Measurements from ENCODE around the gene NTRK2.
A peak's percentile ranks its signal among the peaks of the same experiment; 100 is the strongest.

Gene NTRK2

DNA sequence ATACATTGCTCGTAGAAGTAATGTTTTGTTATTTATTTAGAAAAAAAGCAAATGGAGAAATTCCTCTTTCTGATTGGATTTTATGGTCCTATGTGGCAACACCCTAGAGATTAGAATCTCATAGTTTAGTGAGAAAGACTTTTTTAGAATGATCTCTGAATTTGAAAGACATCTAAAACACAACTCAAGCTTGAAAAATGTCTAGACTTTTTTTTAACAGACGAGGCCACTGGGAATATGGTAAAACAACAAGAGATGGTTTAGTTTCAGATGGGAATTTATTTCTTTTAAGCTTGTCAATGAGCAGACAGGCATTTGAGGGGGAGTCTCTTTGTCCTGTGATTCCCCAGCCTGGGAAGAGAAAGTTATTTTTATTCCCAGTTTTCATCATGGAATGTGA is 122.1 kb downstream of the NTRK2 start:
- no peak for TF ChIP-seq ZFP30 (CRISPR knock-in tag; IDR thresholded peaks at IDR 0.05)
- TF ChIP-seq, protein P1, sequence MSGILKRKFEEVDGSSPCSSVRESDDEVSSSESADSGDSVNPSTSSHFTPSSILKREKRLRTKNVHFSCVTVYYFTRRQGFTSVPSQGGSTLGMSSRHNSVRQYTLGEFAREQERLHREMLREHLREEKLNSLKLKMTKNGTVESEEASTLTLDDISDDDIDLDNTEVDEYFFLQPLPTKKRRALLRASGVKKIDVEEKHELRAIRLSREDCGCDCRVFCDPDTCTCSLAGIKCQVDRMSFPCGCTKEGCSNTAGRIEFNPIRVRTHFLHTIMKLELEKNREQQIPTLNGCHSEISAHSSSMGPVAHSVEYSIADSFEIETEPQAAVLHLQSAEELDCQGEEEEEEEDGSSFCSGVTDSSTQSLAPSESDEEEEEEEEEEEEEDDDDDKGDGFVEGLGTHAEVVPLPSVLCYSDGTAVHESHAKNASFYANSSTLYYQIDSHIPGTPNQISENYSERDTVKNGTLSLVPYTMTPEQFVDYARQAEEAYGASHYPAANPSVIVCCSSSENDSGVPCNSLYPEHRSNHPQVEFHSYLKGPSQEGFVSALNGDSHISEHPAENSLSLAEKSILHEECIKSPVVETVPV (CRISPR knock-in tag; IDR thresholded peaks at IDR 0.05), result no peak
- no peak for TF ChIP-seq TCF4 (CRISPR knock-in tag; IDR thresholded peaks at IDR 0.05; ENCODE audit: borderline replicate concordance)
- no peak for ATAC-seq

DNA sequence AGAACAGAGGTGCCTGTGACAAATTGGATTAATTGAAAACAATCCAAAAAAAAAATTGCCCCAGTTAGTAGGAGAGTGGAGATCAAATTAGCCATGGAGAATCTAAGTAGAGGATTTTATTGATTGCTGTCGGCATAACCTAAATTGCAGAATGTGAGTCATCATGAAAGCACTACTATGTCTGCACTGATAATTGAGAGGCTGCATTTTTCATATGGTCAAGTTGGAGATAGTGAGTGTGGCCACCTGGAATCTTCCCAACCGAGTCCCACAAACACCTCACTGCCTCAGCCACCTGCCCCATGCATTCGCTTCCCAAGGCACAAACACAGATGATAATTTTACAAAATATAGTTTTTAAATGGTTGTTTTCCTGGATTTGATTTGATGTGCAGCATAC is 123.7 kb downstream of the NTRK2 start:
- TF ChIP-seq ISL1 (CRISPR knock-in tag; IDR thresholded peaks at IDR 0.05), result peak; percentile 52
- TF ChIP-seq, protein P1 (CRISPR knock-in tag; IDR thresholded peaks at IDR 0.05), result no peak
- no peak for ATAC-seq

DNA sequence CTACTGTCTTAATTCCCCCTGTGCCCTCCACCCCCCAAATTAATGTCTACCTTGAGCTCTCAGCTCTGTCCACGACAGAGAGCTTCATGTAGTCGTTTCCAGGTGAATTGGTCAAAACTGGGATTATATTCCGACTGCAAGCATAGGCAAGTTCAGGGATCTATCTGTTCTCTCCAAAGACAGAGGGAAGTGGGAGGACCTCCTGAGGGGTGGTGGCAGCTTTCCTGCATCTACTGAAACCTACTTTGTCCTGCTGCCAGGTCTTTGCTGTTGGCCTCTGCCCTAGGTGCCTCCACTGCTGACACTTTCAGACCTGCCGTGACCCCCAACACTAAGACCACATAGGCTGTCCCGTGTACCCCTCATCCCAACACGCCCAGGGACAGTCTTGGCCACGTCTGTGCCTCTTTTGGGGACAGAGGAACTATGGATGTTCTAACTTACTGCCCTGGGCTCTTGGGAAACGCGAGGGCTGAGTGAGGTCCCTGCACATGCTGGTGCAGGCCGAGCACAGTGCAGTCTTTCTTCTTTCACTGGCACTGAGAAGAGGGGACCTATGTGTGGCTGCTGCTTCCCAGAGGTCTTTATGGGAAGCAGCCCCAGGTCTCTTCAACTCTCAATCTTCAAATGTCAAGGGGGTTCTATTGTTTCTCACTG is 125.6 kb downstream of the NTRK2 start:
- no peak for ATAC-seq
- no peak for TF ChIP-seq ZNF565 (CRISPR knock-in tag; conservative IDR thresholded peaks at IDR 0.05; ENCODE audit: low read depth)

DNA sequence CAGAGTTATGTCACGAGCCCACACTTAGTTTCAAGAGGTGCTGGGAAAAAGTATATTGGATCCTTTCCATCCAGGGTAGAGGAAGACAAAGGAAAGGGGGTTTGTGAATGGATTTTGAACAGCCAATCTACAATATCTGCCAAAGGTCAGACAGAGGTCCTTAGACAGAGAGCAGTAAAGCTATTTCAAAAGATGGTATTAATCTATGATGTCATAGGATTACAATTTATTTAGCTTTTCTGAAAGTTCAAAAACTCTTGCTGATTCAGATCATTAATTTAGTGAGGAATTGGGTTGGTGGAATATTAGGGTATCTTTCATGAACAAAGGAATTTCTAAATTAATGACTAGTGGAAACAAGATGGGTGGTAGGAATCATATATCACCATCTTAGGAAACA is 126.9 kb downstream of the NTRK2 start:
- TF ChIP-seq ZFP30 (CRISPR knock-in tag; IDR thresholded peaks at IDR 0.05), result no peak
- TF ChIP-seq ZNF8 (CRISPR knock-in tag; IDR thresholded peaks at IDR 0.05), result no peak
- TF ChIP-seq, protein P2, sequence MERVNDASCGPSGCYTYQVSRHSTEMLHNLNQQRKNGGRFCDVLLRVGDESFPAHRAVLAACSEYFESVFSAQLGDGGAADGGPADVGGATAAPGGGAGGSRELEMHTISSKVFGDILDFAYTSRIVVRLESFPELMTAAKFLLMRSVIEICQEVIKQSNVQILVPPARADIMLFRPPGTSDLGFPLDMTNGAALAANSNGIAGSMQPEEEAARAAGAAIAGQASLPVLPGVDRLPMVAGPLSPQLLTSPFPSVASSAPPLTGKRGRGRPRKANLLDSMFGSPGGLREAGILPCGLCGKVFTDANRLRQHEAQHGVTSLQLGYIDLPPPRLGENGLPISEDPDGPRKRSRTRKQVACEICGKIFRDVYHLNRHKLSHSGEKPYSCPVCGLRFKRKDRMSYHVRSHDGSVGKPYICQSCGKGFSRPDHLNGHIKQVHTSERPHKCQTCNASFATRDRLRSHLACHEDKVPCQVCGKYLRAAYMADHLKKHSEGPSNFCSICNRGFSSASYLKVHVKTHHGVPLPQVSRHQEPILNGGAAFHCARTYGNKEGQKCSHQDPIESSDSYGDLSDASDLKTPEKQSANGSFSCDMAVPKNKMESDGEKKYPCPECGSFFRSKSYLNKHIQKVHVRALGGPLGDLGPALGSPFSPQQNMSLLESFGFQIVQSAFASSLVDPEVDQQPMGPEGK (CRISPR knock-in tag; IDR thresholded peaks at IDR 0.05; ENCODE audit: borderline replicate concordance), result no peak
- TF ChIP-seq TCF4 (CRISPR knock-in tag; IDR thresholded peaks at IDR 0.05; ENCODE audit: borderline replicate concordance), result no peak
- TF ChIP-seq TOX (CRISPR knock-in tag; IDR thresholded peaks at IDR 0.05; ENCODE audit: borderline replicate concordance), result no peak
- TF ChIP-seq, protein P3, sequence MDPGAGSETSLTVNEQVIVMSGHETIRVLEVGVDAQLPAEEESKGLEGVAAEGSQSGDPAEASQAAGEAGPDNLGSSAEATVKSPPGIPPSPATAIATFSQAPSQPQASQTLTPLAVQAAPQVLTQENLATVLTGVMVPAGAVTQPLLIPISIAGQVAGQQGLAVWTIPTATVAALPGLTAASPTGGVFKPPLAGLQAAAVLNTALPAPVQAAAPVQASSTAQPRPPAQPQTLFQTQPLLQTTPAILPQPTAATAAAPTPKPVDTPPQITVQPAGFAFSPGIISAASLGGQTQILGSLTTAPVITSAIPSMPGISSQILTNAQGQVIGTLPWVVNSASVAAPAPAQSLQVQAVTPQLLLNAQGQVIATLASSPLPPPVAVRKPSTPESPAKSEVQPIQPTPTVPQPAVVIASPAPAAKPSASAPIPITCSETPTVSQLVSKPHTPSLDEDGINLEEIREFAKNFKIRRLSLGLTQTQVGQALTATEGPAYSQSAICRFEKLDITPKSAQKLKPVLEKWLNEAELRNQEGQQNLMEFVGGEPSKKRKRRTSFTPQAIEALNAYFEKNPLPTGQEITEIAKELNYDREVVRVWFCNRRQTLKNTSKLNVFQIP (CRISPR knock-in tag; IDR thresholded peaks at IDR 0.05; ENCODE audit: borderline replicate concordance, low read depth), result no peak
- TF ChIP-seq ZNF70 (CRISPR knock-in tag; IDR thresholded peaks at IDR 0.05), result no peak
- no peak for TF ChIP-seq ARNTL (CRISPR knock-in tag; IDR thresholded peaks at IDR 0.05; ENCODE audit: borderline replicate concordance, low read depth)
- no peak for TF ChIP-seq ESRRG (CRISPR knock-in tag; IDR thresholded peaks at IDR 0.05)
- no peak for TF ChIP-seq ISL1 (CRISPR knock-in tag; IDR thresholded peaks at IDR 0.05)
- TF ChIP-seq CSDC2 (CRISPR knock-in tag; IDR thresholded peaks at IDR 0.05), result no peak
- TF ChIP-seq ZFP3 (CRISPR knock-in tag; IDR thresholded peaks at IDR 0.05), result no peak
- TF ChIP-seq GLIS3 (CRISPR knock-in tag; IDR thresholded peaks at IDR 0.05), result no peak
- TF ChIP-seq, protein P1 (CRISPR knock-in tag; IDR thresholded peaks at IDR 0.05), result no peak
- no peak for TF ChIP-seq ZC3H10 (CRISPR knock-in tag; IDR thresholded peaks at IDR 0.05)
- no peak for TF ChIP-seq SNAI2 (CRISPR knock-in tag; IDR thresholded peaks at IDR 0.05)
- TF ChIP-seq, protein P4, sequence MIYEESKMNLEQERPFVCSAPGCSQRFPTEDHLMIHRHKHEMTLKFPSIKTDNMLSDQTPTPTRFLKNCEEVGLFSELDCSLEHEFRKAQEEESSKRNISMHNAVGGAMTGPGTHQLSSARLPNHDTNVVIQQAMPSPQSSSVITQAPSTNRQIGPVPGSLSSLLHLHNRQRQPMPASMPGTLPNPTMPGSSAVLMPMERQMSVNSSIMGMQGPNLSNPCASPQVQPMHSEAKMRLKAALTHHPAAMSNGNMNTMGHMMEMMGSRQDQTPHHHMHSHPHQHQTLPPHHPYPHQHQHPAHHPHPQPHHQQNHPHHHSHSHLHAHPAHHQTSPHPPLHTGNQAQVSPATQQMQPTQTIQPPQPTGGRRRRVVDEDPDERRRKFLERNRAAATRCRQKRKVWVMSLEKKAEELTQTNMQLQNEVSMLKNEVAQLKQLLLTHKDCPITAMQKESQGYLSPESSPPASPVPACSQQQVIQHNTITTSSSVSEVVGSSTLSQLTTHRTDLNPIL (CRISPR knock-in tag; IDR thresholded peaks at IDR 0.05; ENCODE audit: low read depth), result no peak
- no peak for TF ChIP-seq ZNF565 (CRISPR knock-in tag; conservative IDR thresholded peaks at IDR 0.05; ENCODE audit: low read depth)
- no peak for TF ChIP-seq OSR1 (CRISPR knock-in tag; IDR thresholded peaks at IDR 0.05)
- TF ChIP-seq, protein P5, sequence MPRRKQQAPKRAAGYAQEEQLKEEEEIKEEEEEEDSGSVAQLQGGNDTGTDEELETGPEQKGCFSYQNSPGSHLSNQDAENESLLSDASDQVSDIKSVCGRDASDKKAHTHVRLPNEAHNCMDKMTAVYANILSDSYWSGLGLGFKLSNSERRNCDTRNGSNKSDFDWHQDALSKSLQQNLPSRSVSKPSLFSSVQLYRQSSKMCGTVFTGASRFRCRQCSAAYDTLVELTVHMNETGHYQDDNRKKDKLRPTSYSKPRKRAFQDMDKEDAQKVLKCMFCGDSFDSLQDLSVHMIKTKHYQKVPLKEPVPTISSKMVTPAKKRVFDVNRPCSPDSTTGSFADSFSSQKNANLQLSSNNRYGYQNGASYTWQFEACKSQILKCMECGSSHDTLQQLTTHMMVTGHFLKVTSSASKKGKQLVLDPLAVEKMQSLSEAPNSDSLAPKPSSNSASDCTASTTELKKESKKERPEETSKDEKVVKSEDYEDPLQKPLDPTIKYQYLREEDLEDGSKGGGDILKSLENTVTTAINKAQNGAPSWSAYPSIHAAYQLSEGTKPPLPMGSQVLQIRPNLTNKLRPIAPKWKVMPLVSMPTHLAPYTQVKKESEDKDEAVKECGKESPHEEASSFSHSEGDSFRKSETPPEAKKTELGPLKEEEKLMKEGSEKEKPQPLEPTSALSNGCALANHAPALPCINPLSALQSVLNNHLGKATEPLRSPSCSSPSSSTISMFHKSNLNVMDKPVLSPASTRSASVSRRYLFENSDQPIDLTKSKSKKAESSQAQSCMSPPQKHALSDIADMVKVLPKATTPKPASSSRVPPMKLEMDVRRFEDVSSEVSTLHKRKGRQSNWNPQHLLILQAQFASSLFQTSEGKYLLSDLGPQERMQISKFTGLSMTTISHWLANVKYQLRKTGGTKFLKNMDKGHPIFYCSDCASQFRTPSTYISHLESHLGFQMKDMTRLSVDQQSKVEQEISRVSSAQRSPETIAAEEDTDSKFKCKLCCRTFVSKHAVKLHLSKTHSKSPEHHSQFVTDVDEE (CRISPR knock-in tag; IDR thresholded peaks at IDR 0.05), result no peak
- ATAC-seq, result no peak
